IMR-90 (cell line): ENCODE results near the gene TOGARAM2. TPM values are rescaled to one million over a fixed set of nuclear protein-coding genes. Genes with fewer than 3 reads are reported as not detected.
A peak's percentile ranks its signal among the peaks of the same experiment; 100 is the strongest.

ENCODE experiments used
- ATAC-seq: fragments of 200-7000 bp; cut with Tn5 transposase; 2 replicates; pipeline ENCODE4 v1.9.1; 2020; ENCODE audit warnings: low read depth, mild to moderate bottlenecking, moderate library complexity
- Bru-seq: library from RNA; stranded (reverse); fragments of 400-500 nt; gene quantifications from one replicate; lab custom pipeline; 2021; lab: Mats Ljungman, UMichigan
- BruChase-seq, 2 experiments: library from RNA; stranded (reverse); fragments of 400-500 nt; gene quantifications; one replicate each; lab custom pipeline; 2021; lab: Mats Ljungman, UMichigan
- BruUV-seq: library from RNA; stranded (reverse); fragments of 400-500 nt; replicated peaks from 2 replicates; lab custom pipeline; 2021; lab: Mats Ljungman, UMichigan
- CTCF ChIA-PET: fragments of 300-600 bp; formaldehyde crosslinking; extraction: SDS; loops from one replicate; lab custom pipeline; 2021; ENCODE audit warnings: antibody characterized with exemption; lab: Yijun Ruan, JAX
- POLR2A ChIA-PET: fragments of 300-600 bp; sonication (Branson Sonifier 250); formaldehyde crosslinking; loops from one replicate; lab custom pipeline; 2022; ENCODE audit warnings: antibody characterized with exemption; ENCODE audit not compliant: unreplicated experiment; lab: Charles Lee
- DNase-seq: peaks from one replicate; pipeline ENCODE4 v3.0.0; 2013
- H2AFZ ChIP-seq: replicated peaks from 2 replicates; pipeline ENCODE3; 2013; ENCODE audit warnings: low read length, mild to moderate bottlenecking; ENCODE audit not compliant: poor library complexity
- H2AK5ac ChIP-seq: 2 replicates; pipeline ENCODE4 v1.6.1; 2013; ENCODE audit warnings: low read depth, low read length, inconsistent platforms
- H2AK9ac ChIP-seq: replicated peaks from 2 replicates; pipeline ENCODE3; 2013; ENCODE audit warnings: mild to moderate bottlenecking, low read depth, low read length, moderate library complexity; ENCODE audit not compliant: poor library complexity
- H2BK120ac ChIP-seq: 2 replicates; pipeline ENCODE4 v1.6.1; 2013; ENCODE audit warnings: low read depth, low read length, inconsistent platforms
- H2BK15ac ChIP-seq: 3 replicates; pipeline ENCODE4 v1.6.1; 2013; ENCODE audit warnings: low read depth, low read length, inconsistent platforms
- H2BK20ac ChIP-seq: 2 replicates; pipeline ENCODE4 v1.6.1; 2013; ENCODE audit warnings: low read depth, mild to moderate bottlenecking, inconsistent platforms, low read length, moderate library complexity
- H2BK5ac ChIP-seq: 2 replicates; pipeline ENCODE4 v1.6.1; 2013; ENCODE audit warnings: mild to moderate bottlenecking, low read depth, low read length, inconsistent platforms; ENCODE audit not compliant: poor library complexity, severe bottlenecking
- H3K14ac ChIP-seq: replicated peaks from 2 replicates; pipeline ENCODE4 v1.6.1; 2013; ENCODE audit warnings: low read depth, low read length, inconsistent platforms
- H3K18ac ChIP-seq: 2 replicates; pipeline ENCODE4 v1.6.1; 2013; ENCODE audit warnings: low read depth, low read length, control low read depth
- H3K23ac ChIP-seq: 2 replicates; pipeline ENCODE4 v1.6.1; 2013; ENCODE audit warnings: low read depth, low read length, inconsistent platforms
- H3K27ac ChIP-seq: 2 replicates; pipeline ENCODE4 v1.5.1; 2013; ENCODE audit warnings: mild to moderate bottlenecking, control low read depth, low read length; ENCODE audit not compliant: insufficient read depth
- H3K27me3 ChIP-seq: 2 replicates; pipeline ENCODE4 v1.6.1; 2013; ENCODE audit warnings: low read length; ENCODE audit not compliant: control insufficient read depth, insufficient read depth
- H3K36me3 ChIP-seq: 2 replicates; pipeline ENCODE4 v1.6.1; 2013; ENCODE audit warnings: low read length, mixed read lengths; ENCODE audit not compliant: control insufficient read depth, insufficient read depth
- H3K4ac ChIP-seq: 2 replicates; pipeline ENCODE4 v1.6.1; 2013; ENCODE audit warnings: low read depth, low read length, inconsistent platforms
- H3K4me1 ChIP-seq: 2 replicates; pipeline ENCODE4 v1.6.1; 2013; ENCODE audit warnings: low read length, mixed read lengths; ENCODE audit not compliant: control insufficient read depth, insufficient read depth
- H3K4me2 ChIP-seq: 2 replicates; pipeline ENCODE4 v1.6.1; 2013; ENCODE audit warnings: low read depth, mild to moderate bottlenecking, control low read depth, low read length, moderate library complexity
- H3K4me3 ChIP-seq: 2 replicates; pipeline ENCODE4 v1.5.1; 2013; ENCODE audit warnings: low read depth, mild to moderate bottlenecking, control low read depth, low read length, moderate library complexity; ENCODE audit not compliant: insufficient read depth
- H3K56ac ChIP-seq: 2 replicates; pipeline ENCODE4 v1.6.1; 2013; ENCODE audit warnings: low read length, inconsistent platforms; ENCODE audit not compliant: insufficient read depth; ENCODE audit errors: extremely low read depth
- H3K79me1 ChIP-seq, 2 experiments: 2 replicates each; pipeline ENCODE4 v1.6.1; 2013; ENCODE audit warnings: low read length in 2 of 2, inconsistent platforms in 1 of 2, low read depth in 1 of 2
- H3K9ac ChIP-seq: 2 replicates; pipeline ENCODE4 v1.6.1; 2013; ENCODE audit warnings: low read depth, low read length, control low read depth
- H3K9me1 ChIP-seq: 2 replicates; pipeline ENCODE4 v1.6.1; 2013; ENCODE audit warnings: low read length, inconsistent platforms; ENCODE audit not compliant: insufficient read depth
- H3K9me3 ChIP-seq: 2 replicates; pipeline ENCODE4 v1.6.1; 2013; ENCODE audit warnings: low read length; ENCODE audit not compliant: control insufficient read depth, insufficient read depth
- H4K20me1 ChIP-seq: 2 replicates; pipeline ENCODE4 v1.6.1; 2013; ENCODE audit warnings: low read length, inconsistent platforms; ENCODE audit not compliant: insufficient read depth
- H4K5ac ChIP-seq: 2 replicates; pipeline ENCODE4 v1.6.1; 2013; ENCODE audit warnings: mild to moderate bottlenecking, low read depth, low read length, control low read depth
- H4K8ac ChIP-seq, 2 experiments: 2 replicates each; pipeline ENCODE4 v1.6.1; 2013; ENCODE audit warnings: low read depth in 2 of 2, low read length in 2 of 2, control low read depth in 1 of 2, inconsistent platforms in 1 of 2
- H4K91ac ChIP-seq: 2 replicates; pipeline ENCODE4 v1.6.1; 2013; ENCODE audit warnings: low read depth, low read length, inconsistent platforms; ENCODE audit not compliant: insufficient read depth
- POLR2A ChIP-seq: IDR thresholded peaks from 2 replicates; pipeline ENCODE4 v1.6.1; 2012; ENCODE audit warnings: mild to moderate bottlenecking, low read depth, low read length
- WGBS, 2 experiments: methylation state at CpG; one replicate each; pipeline versions ENCODE4 v1.1.5 to v1.1.7; 2013; ENCODE audit warnings: missing lambda C conversion rate in 2 of 2; ENCODE audit not compliant: insufficient read length in 1 of 2; ENCODE audit errors: extremely low coverage in 2 of 2; 5-methylcytosine and 5-hydroxymethylcytosine counted together
- dilution Hi-C: fragments of 300-500 bp; cut with HindIII; formaldehyde crosslinking; loops from one replicate; pipeline ENCODE4 v1.14.3; 2018; ENCODE audit warnings: low sequenced_read_pairs; ENCODE audit not compliant: unreplicated experiment
- in situ Hi-C: fragments of 300-500 bp; cut with MboI; formaldehyde crosslinking; loops from 3 replicates; pipeline ENCODE4 v1.14.3; 2019; ENCODE audit warnings: low sequenced_read_pairs, inconsistent platforms, mixed read lengths
- intact Hi-C: fragments of 100-400 bp; cut with micrococcal nuclease; formaldehyde crosslinking; loops from 2 replicates; pipeline ENCODE4 v1.10.0; 2022
- long read RNA-seq: library from polyadenylated mRNA; unstranded; transcript quantifications from one replicate; pipeline ENCODE4 v2.0.0, GENCODE V29; 2021; ENCODE audit not compliant: unreplicated experiment
- polyA plus RNA-seq, 3 experiments: library from polyadenylated mRNA; depleted of rRNA; stranded (reverse); fragments of >200 nt; gene quantifications; 2 replicates each; pipeline ENCODE4 v1.2.3, GENCODE V29; 2012; ENCODE audit warnings: low replicate concordance in 1 of 3
- total RNA-seq: library from RNA; depleted of rRNA; stranded (reverse); fragments of >200 nt; gene quantifications from 2 replicates; pipeline ENCODE4 v1.2.3, GENCODE V29; 2012; rRNA removed
- TF ChIP-seq, protein P1 (sequence below): fragments of 150-350 bp; IDR thresholded peaks from 2 replicates; pipeline ENCODE4 v1.6.1; 2017; ENCODE audit warnings: mild to moderate bottlenecking, antibody characterized with exemption, low read length, low read depth

The TOGARAM2 gene
- total RNA-seq: under 0.01 and 0.28 TPM in 2 replicates
- 0.32 and 0.38 TPM in 2 replicates for polyA plus RNA-seq (2012; rRNA removed)
- 0.21 and 0.29 TPM in 2 replicates for polyA plus RNA-seq (2012; cell fraction: cytosol; rRNA removed)
- 2.2 and 2.7 TPM in 2 replicates for polyA plus RNA-seq (2012; cell fraction: nucleus; rRNA removed; ENCODE audit: low replicate concordance)
- Bru-seq, nascent RNA: percentile 22 among the genes with signal in this experiment
- BruChase-seq, experiment 1, labeled RNA remaining after a 6-hour chase: percentile 29 among the genes with signal in this experiment
- percentile 31 among the genes with signal in this experiment for BruChase-seq, experiment 2, labeled RNA remaining after a 2-hour chase
- long read RNA-seq, partial matches to known transcripts: 0 of 1 reads
- long read RNA-seq, other reads (novel, unspliced or antisense): 1 of 1 reads

- ChIA-PET CTCF (interaction anchor here (0.9 kb wide), 1 partner anchor 85 kb away, joined by 3 read pairs; no protein-coding TSS in a partner anchor), POLR2A (no interaction called here)
- BruUV-seq: no TSS peak
- peak; percentile 51 for DNase-seq
- peak within 1 kb of the TSS; percentile 73 for H3K4me2 ChIP-seq
- TF ChIP-seq, protein P1, sequence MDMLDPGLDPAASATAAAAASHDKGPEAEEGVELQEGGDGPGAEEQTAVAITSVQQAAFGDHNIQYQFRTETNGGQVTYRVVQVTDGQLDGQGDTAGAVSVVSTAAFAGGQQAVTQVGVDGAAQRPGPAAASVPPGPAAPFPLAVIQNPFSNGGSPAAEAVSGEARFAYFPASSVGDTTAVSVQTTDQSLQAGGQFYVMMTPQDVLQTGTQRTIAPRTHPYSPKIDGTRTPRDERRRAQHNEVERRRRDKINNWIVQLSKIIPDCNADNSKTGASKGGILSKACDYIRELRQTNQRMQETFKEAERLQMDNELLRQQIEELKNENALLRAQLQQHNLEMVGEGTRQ: no peak
- TF ChIP-seq POLR2A: no peak
- H2BK15ac ChIP-seq: peak within 1 kb of the TSS; percentile 78; the same call in 2 of the 3 replicates
- no peaks in the 10 kb centered on the region for H3K36me3 ChIP-seq
- H3K56ac ChIP-seq: no peak within 1 kb of the TSS
- H3K18ac ChIP-seq: peak within 1 kb of the TSS; percentile 46
- peak within 1 kb of the TSS in 1 of 2 experiments; percentile 72; a peak in 2 of 4 replicates for H4K8ac ChIP-seq
- H2AK9ac ChIP-seq: peak within 1 kb of the TSS; percentile 82
- peak within 1 kb of the TSS; percentile 93 for H2AFZ ChIP-seq
- no peak within 1 kb of the TSS for H3K4me3 ChIP-seq
- H3K27ac ChIP-seq: peak within 1 kb of the TSS; percentile 75; the same call in 1 of the 2 replicates
- H3K9ac ChIP-seq: peak within 1 kb of the TSS; percentile 2; the same call in 1 of the 2 replicates
- H3K4ac ChIP-seq: peak within 1 kb of the TSS; percentile 78
- H3K9me3 ChIP-seq: no peaks in the 10 kb centered on the region
- peak within 1 kb of the TSS; percentile 92 for H2BK120ac ChIP-seq
- H3K23ac ChIP-seq: peak within 1 kb of the TSS; percentile 91
- H2BK20ac ChIP-seq: peak within 1 kb of the TSS; percentile 86
- no peaks in the 10 kb centered on the region for H4K20me1 ChIP-seq
- WGBS, 2 experiments: 67% methylated on average over 1 of the region's 10 CpGs; no CpG with 5 or more reads in 1 of the 2 experiments
- no peaks in the 10 kb centered on the region; the same call in 1 of the 2 replicates for H3K27me3 ChIP-seq
- H3K9me1 ChIP-seq: peaks cover 14% of the 10 kb centered on the region
- peak; percentile 87 for ATAC-seq
- peak within 1 kb of the TSS; percentile 72 for H2BK5ac ChIP-seq
- peak within 1 kb of the TSS; percentile 61 for H4K91ac ChIP-seq
- peak within 1 kb of the TSS; percentile 52; the same call in 1 of the 2 replicates for H4K5ac ChIP-seq
- dilution Hi-C loops (no loop called here), intact Hi-C loops (loop anchor here (5.0 kb wide), 1 partner anchor 131 kb away; no protein-coding TSS in a partner anchor), in situ Hi-C loops (no loop called here)
- H3K4me1 ChIP-seq: peaks cover 20% of the 10 kb centered on the region
- peak within 1 kb of the TSS; percentile 66; the same call in 1 of the 2 replicates for H2AK5ac ChIP-seq
- no peaks in the 10 kb centered on the region for H3K79me1 ChIP-seq
- H3K14ac ChIP-seq: peak within 1 kb of the TSS; percentile 73
Observed at GRCh38 chr2:28981016-28981441, at the start of gene TOGARAM2. TSS of gene TOGARAM2 (plus strand) at chr2:28981298. CDS start at chr2:28994835, 13,537 bp downstream.
